NCI-H2196 treated with DMSO at 0.1 percent for 48 hours (cell line): ENCODE measurements around the gene MTA1.

Experiments used
- DNase-seq: peaks from one replicate; lab custom pipeline; 2025; ENCODE audit not compliant: unreplicated experiment; lab: John Stamatoyannopoulos, UW

MTA1 gene

DNA sequence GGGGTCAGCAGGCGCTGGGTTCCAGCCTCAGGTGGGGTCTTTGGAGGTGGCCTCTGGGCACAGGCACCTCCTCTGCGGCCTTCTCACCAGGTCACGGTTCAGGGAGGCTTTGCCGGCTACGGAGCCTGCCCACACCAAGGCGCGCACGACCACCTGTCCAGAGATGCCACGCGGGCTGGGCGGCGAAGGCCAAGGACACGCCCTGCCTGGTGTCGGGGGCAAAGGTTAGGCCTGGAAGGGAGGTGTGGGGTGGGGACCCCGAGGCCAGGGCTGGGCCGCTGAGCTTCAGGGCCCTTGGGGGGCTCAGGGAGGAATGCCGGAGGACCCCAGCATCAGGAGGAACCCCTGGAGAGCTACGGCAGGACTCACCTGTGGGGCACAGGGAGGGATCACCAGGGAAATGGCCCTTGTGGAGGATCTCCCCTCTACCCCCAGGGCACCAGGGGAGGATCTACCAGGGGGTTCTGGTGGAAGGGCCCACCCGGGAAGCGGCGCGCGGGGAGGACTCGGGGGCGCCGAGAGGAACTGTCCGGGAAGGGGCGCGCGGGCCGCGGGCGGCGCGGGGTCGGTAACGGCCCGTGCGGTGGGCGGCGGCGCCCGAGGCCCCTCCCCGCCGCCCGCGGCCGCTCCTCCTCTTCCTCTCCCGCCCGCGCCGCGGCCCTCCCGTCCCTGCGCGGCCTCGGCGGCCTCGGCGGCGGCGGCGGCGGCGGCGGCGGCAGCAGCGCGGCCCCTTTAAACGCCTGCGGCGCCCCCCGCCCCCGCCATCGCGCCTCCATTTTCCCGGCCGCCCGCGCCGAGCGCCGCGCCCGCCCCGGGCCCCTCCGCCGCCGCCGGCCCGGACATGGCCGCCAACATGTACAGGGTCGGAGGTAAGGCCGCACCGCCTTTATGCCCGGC is at the start of gene MTA1:
MTA1 (plus strand) TSS at position 633 of the 897 bp plus-strand sequence; CDS start at position 842, 209 bp downstream.
- peak; percentile 0 for DNase-seq

DNA sequence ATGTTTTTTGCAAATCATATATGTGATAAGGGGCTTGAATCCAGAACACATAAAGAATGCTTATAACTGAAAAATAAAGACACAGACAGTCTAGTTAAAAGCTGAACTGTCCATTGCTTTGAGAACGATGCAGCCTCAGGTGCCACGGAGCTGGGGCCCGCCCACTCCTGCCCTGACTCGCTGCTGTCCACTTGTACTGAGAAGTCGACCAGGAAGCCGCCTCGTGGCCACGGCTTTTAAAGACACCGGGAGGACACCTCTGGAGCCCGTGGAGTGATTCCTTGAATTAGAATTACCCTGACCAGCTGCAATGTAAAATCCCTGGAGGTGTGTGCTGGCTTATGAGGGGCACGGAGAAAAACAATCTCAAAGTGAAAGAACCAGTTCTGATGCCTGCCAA is 45.2 kb upstream of the MTA1 start:
- DNase-seq = no peak

DNA sequence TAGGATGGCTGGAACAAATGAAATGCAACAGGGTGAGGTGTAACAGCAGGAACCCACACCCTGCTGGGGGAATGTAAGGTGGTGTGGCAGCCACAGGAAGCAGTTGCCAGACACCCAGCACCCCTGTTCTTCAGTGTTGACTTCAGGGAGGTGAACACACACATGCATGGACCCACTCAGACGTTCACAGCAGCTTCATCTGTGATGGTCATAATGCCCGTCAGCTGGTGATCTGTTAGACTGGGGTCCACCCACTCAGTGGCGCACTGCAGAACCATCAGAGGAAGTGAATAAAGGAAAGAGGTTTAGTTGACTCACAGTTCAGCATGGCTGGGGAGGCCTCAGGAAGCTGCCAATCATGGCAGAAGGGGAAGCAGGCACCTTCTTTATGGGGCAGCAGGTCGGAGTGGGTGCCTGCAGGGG is 44.0 kb upstream of the MTA1 start:
- no peak for DNase-seq

DNA sequence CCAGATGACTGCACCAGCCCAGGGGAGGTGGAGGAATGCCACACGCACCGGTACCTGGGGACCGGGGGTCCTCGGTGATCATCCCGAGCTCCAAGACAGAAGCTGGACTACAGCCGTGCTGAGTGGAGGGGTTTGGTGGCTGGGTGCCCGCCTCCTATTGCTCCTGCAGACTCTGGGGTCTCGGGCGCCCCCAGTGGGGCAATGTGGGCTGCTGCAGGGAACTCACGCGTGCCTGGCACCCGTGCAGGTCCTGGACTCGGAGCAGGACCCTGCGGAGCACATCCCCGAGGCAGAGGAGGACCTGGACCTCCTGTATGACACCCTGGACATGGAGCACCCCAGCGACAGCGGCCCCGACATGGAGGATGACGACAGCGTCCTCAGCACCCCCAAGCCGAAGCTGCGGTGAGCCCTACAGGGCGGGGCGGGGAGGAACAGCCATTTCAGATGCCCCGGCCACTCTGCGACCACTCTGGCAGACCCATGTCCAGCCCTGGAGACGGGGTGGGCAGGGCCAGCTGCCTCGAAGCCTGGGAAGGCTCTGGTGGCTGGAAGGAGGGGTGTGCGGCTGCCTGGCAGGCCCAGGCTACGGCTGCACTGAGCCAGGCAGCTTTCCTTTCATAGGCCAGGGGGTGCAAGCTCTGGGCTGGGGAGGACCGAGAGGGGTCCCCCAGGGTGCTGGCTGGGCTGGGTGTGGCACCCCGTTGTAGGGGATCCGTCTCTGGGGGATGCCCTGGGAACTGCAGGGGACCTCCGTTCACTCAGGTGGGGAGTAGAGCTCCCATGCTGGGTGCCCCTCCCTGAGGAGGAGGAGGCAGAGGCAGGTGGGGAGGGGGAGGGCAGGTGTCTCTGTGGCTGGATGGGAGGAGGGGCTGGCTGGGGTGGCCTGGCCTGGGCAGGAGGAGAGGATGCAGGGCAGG is 42.8 kb upstream of the MTA1 start:
- DNase-seq = no peak

DNA sequence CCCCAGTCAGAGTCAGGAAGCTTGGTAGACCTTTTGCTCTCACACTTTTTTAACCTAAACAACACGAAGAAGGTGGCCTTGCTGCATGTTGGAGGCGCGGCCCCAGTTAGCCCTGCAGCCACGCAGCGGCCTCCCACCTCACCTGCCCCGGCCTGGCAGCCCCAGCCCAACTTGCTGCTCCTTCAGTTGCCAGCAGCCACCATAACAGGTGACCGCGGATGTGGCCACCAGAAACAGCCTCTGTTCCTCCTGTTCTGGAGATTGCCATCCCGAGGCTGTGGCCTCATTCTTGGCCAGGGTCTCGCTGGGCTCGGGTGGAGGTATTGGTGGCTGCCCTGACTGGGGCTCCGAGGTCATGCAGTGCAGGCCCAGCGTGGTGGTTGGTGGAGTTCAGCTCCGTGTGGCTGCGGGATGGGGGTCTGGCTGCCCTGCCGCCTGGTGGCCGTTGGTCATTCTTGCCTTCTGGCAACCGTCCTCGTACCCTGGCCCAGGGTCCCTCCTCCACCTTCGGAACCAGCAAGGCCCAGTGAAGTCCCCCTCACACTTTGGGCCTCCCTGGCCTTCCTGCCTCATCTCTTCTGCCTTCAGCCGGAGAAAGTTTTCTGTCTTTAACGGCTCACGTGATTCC is 42.0 kb upstream of the MTA1 start:
- DNase-seq = no peak

DNA sequence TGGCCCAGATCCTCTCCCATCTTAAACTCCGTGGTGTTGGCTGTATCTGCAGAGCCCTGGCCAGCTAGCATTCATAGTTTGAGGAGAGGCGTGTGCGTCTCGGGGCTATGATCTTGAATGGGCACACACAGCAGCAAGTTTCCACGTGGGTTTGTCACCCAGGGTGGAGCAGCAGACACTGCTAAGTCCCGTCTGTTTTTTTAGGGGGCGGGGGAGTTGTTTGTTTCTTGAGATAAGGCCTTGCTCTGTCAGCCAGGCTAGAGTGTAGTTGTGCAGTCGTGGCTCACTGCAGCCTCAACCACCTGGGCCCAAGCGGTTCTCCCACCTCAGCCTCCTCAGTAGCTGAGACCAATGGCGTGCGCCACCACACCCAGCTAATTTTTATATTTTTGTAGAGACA is 41.4 kb upstream of the MTA1 start:
- no peak for DNase-seq

DNA sequence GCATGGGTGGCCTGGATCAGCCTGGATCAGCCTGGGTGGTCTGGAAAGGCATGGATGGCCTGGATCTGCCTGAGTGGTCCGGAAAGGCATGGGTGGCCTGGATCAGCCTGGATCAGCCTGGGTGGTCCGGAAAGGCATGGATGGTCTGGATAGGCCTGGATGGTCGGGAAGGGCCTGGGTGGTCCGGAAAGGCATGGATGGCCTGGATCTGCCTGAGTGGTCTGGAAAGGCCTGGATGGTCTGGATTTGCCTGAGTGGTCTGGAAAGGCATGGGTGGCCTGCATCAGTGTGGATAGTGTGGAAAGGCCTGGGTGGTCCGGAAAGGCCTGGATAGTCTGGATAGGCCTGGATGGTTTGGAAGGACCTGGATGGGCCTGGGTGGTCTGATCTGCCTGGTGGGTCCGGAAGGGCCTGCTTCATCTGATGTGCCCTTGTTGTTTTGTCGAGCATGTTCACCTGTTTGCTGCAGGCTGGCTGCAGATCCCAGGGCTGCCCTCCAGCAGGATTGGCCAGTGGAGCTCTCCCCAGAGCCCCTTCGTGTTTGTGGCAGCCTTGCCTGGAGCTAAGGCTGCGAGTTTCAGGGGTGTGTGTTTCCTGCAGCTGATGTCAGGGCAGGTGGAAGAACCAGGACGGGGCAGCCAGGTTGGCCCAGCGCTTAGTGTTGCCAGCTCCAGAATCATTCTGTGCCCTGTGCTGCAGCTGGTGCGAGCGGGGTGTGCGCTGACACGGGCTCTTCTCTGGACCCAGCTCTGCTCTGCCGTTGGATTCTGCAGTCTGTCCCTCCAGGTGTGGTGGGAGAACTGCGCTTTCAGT is 40.5 kb upstream of the MTA1 start:
- no peak for DNase-seq

DNA sequence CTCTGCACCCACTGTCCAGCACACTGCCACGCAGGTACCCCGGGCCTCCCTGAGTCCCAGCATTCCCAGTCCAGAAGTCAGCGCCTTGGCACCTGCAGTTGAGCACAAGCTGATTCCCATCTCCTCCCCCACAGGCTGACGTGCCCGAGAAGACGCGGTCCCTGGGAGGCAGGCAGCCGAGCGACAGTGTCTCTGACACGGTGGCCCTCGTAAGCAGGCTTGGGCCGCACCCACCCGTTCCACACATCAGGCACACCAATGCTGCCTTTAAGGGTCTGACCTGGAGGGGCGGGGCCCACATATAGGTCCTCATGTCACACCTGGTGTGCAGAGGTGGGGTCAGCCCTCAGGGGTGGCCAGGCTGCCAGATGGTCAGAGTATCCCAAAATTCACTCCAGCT is 39.7 kb upstream of the MTA1 start:
- DNase-seq = no peak

DNA sequence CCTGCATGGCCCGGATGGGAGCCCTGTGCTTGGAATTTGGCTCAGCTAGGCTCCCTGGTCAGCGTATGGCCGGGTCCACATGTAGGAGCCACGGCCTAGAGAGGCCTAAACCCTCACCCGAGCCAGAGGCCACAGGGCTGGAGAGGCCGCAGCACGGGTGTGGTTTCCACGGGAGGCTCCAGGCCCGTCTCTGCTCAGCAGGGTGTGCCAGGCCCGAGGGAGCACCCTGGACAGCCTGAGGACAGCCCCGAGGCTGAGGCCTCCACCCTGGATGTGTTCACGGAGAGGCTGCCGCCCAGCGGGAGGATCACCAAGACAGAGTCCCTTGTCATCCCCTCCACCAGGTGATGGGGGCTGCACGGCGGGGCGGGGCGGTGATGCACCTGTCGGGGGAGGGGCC is 38.9 kb upstream of the MTA1 start:
- DNase-seq = no peak

DNA sequence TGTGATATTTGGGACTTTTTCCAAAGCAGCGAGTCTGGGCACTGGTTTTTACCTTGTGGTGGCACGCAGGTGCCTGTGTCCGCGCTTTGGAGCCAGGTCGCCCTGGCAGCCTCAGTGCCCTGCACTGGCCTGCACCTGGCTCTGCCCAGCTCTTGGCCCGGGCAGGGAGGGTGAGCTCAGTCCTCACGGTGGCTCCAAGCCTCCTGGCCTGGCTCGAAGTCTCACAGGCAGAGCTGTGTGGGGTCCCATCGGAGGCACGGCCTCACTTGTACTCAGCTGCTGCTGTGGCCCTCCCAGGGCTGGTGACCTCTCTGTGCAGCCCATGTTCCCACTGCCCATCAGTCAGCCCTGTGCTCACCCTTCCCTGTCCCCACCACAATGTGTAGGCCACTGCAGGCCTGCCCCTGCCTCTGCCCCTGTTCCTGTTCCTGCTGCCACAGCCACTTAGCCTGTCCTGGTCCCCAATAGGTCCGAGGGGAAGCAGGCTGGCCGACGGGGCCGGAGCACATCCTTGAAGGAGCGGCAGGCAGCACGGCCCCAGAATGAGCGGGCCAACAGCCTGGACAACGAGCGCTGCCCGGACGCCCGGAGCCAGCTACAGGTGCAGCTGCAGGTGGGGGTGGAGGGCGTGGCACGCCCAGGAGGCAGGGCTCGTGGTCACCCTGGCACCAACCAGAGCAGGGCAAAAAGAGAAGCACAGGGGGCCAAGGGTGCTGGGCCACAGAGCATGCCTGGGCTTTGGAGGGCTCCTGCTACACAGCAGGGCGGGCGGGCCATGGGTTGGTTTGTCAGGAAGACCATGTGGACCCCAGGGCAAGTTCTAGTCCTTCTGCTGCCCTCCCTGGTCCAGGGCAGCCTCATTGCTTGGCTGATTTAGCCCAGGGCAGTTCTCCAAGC is 37.9 kb upstream of the MTA1 start:
- DNase-seq = no peak

DNA sequence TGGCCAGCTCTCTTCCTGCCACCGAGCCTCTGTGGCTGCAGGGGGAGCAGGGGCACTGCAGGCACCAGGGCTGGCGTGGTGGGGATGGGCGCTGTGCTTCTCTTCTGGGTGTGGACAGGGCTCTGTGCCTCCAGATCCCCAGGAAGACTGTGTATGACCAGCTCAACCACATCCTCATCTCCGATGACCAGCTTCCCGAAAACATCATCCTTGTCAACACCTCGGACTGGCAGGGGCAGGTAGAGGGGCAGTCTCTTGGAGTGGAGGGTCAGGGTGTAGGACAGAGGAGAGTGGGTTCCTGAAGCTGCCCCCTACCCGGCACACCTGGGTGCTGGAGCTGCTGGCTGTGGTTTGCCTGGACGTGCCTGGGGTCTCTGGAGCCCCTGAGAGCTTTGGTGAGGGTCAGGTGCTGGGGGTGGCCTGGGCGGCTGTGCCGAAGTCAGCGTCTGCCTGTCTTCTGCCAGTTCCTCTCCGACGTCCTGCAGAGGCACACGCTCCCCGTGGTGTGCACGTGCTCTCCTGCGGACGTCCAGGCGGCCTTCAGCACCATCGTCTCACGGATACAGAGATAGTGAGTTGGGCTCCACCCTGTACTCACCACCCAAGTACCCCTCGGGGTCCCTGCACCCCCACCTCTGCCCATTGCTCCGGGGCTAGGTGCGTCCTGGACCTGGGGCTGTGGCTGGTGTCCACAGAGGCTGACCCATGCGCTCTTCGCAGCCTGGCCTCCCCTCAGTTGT is 37.1 kb upstream of the MTA1 start:
- no peak for DNase-seq

DNA sequence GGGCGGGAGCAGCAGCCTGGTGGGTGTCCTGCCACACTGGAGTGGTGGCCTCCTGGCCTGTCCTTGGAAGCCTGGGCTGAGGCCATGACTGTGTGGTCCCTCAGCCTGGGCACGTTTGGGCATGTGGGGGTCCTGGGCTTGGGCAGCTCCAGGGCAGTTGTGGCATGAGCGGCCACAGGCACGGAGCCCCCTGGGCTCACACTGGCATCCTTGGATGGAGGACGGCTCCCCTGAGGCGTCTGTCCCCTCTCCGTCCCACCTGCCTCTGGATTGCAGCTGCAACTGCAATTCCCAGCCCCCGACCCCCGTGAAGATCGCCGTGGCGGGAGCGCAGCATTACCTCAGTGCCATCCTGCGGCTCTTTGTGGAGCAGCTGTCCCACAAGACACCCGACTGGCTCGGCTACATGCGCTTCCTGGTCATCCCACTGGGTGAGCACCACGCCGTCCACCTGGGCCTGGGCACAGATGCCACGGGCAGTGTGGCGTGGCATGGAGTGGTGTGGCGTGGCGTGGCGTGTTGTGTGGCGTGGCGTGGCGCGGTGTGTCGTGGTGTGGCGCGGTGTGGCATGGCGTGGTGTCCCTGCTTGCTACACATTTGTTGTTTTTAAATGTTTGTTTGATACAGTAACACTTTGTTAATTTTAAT is 36.4 kb upstream of the MTA1 start:
- DNase-seq = no peak

DNA sequence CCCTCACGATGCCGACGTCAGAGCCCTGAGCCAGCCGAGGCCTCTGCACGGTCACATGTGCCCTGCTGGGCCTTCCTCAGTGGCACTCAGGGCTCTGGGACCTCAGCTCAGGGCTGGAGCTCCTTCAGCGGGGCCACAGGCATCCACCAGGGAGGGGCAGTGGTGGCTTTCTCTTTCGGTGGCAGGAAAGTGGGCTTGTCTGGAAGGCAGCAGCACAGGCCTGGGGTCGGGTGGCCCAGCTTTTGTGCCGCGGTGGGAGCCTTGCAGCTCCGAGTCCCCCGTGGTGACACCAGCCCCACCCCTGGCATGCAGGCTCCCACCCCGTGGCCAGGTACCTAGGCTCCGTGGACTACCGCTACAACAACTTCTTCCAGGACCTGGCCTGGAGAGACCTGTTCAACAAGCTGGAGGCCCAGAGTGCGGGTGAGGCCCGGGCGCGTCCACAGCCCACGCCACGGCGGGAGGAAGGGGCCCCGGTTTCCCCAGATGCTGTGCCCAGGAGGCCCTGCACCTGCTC is 35.5 kb upstream of the MTA1 start:
- no peak for DNase-seq

DNA sequence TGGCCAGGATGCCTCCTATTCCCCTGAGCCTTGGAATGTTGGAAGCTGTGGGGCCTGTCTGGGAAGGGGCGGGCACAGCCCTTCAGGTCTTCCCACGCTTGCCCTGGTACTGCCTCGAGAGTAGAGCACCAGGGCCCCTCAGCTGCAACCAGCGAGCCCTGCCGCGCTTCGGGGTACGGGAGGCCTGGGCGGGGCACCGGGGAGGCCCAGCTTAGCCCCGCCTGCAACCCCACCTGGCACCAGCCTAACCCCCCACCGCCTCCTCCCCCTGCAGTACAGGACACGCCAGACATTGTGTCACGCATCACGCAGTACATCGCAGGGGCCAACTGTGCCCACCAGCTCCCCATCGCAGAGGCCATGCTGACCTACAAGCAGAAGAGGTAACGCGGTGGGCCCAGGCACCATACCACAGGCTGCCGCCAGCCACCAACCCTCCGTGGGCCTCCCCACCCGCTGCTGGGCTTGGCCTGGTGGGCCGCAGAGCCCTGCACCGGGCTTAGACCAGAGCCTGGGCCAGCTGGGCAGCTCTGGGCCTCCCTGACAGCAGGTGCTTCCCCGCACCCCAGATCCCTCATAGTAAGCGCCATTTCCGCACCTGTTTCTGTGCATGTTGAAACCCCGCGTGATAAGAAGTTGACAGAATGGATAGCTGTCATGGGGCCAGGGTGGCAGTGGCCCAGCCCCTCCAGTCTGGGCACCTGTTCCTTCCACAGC is 34.9 kb upstream of the MTA1 start:
- DNase-seq = no peak

DNA sequence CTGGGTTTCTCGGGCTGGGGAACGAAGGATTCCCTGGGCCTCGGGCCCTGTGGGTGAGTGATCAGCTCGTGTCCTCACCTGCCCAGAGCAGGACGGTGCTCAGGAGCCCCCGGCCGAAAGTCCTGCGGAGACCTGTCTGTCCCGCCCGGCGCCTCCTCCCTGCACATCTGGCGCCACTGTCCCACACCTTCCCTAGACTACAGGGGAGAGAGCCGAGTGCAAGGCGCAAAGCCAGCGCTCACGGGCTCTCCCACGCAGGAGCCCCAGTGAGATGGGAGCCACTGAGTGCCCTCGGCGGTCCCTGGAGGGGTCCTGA is 34.3 kb upstream of the MTA1 start:
- no peak for DNase-seq

DNA sequence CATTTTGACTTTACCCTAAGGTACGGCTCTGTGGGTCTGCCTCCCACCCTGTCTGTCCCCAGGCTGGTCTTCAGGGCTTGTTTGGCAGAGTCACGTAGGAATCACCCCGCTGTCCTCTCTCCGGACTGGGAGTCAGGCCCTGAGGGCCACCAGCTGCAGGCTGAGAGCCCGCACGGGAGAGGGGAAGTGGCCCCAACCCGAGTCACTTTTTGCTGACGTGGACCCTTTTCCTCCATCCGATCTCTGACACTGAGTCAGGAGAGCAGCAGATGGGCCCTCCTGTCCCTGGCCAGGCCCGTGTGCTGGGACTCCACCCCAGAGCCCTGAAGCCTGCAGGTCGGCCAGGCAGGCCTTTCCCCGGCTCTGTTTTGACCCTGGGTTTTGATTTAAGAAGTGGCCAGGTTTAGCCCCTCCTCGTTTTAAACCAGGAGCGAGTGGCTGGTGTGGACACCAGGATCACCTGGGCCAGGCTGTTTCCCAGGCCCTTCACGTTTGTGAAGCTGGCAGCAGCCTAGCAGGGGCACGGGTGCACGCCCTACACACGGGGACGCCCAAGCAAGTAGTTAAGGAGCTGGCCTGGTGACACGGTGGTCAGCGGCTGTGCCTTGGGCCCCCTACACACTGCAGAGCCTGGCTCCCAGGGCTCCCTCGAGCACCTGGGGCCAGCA is 33.8 kb upstream of the MTA1 start:
- DNase-seq = no peak
